LNCAP (cell line): Measurements from ENCODE around the gene MEGF6.

ENCODE experiments used
- TF ChIP-seq, protein P1 (sequence below): fragments of 450-650 bp; IDR thresholded peaks from 2 replicates; pipeline ENCODE4 v1.5.1; 2017; ENCODE audit warnings: mild to moderate bottlenecking

Gene MEGF6

DNA sequence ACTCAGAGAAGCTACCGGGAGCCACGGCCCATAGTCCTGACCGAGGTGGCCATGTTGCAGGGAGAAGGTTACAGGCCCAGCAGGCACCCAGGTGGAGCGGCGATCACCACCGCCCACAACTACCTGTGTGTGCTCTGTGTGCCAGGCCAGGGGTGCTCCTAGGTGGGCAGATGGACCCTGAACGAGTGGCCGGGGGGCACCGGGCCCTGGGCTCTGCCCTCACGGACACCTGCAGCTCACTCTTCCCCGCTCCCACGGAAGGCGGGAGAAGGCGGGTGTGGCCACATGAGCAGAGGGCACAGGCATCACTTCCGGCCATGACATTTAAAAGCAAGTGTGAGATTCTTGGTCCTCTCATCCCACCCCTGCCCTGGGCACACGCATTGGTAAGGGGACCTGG lies 73.9 kb downstream of the MEGF6 start:
- TF ChIP-seq, protein P1, sequence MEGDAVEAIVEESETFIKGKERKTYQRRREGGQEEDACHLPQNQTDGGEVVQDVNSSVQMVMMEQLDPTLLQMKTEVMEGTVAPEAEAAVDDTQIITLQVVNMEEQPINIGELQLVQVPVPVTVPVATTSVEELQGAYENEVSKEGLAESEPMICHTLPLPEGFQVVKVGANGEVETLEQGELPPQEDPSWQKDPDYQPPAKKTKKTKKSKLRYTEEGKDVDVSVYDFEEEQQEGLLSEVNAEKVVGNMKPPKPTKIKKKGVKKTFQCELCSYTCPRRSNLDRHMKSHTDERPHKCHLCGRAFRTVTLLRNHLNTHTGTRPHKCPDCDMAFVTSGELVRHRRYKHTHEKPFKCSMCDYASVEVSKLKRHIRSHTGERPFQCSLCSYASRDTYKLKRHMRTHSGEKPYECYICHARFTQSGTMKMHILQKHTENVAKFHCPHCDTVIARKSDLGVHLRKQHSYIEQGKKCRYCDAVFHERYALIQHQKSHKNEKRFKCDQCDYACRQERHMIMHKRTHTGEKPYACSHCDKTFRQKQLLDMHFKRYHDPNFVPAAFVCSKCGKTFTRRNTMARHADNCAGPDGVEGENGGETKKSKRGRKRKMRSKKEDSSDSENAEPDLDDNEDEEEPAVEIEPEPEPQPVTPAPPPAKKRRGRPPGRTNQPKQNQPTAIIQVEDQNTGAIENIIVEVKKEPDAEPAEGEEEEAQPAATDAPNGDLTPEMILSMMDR: no peak

DNA sequence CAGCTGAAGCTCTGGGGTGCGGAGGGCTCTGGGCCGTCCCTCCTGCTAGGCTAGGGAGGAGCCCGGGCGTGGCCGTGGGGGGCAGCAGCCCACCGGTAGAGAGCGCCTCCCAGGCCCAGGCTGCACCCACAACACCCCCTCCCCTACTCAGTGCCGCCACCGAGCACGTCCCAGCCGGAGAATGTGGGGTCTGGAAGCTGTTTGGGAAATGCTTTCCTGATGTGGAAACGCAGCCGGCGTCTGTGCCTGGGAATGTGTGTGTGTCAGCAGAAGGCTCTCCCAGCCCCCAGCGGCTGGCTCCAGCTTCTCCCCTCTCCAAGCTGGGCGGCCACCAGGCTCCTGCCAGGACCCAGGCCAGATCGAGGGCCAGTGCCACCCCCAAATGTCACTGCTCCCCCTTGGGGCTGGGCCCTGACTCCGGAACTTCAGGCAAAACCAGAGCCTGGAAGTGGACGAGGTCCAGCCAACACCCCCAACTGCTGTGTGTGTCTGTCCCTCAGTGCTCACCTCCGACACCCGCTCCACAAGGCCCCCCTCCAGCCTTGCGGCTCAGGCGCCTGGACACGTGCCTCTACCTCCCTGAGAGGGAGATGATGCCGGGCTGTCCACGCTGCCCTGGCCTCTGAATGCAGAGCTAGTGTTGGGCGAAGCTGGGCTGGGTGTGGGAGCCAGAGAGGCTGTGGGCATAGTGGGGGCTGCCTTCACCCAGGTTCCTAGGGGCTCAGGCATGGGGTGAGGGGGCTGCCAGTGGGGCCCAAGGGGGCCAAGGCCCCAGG lies 74.7 kb downstream of the MEGF6 start:
- TF ChIP-seq, protein P1: no peak

DNA sequence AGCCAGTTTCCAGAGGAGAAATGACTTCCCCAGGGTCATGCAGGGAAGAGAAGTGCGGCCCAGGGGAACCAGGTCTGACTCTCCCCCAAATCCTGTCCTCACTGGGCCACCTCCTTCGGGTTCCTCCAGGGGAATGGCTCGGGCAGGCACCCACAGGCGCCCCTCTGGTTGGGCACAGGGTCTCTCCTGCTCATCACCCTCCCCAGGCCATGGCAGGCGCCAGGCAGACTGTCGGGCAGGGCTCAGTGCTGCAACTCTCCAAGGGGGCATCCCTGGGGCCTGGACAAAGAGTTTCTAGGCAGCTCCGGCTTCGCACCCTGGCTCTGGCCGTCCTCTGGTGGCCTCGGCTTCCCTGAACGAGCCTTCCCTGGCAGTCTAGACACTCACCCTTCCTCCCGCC lies 75.6 kb downstream of the MEGF6 start:
- TF ChIP-seq, protein P1: no peak

DNA sequence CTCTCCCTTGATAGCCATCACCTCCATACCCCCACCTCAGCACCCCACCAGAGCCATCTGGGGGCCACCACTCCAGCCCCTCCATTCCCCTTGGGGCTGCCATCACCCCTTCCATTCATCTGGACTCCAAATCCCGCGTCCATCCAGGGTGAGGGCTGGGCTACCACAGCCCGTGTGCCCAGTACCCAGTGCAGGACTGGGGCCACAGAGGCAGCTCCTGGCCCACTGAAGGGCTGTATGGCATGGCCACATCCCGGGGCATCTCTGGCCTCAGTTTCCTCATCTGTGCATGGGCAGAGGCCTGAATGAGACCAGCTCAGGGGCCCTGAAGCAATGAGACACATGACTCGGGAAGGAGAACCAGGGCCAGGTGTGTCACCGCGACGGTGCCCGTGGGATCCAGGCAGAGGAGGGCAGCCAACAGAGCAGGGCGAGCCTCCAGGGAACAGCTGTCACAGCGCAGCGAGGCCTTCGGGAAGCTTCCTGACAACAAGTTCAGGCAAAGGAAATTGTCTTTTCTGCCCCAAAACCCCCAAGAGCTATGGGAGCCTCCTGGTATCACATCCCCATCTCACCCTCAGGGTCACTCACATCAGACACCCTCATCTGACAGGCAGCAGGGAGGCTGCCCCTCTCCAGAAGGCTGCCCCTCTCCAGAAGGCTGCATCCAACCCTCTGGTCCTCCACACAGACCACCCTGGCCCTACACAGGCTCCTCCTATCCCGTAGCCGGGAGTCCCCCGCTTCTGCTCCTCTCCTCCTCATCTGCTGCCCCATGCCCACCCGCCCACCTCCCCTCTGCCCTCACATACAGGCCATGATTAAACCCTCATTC lies 76.3 kb downstream of the MEGF6 start:
- TF ChIP-seq, protein P1: no peak

DNA sequence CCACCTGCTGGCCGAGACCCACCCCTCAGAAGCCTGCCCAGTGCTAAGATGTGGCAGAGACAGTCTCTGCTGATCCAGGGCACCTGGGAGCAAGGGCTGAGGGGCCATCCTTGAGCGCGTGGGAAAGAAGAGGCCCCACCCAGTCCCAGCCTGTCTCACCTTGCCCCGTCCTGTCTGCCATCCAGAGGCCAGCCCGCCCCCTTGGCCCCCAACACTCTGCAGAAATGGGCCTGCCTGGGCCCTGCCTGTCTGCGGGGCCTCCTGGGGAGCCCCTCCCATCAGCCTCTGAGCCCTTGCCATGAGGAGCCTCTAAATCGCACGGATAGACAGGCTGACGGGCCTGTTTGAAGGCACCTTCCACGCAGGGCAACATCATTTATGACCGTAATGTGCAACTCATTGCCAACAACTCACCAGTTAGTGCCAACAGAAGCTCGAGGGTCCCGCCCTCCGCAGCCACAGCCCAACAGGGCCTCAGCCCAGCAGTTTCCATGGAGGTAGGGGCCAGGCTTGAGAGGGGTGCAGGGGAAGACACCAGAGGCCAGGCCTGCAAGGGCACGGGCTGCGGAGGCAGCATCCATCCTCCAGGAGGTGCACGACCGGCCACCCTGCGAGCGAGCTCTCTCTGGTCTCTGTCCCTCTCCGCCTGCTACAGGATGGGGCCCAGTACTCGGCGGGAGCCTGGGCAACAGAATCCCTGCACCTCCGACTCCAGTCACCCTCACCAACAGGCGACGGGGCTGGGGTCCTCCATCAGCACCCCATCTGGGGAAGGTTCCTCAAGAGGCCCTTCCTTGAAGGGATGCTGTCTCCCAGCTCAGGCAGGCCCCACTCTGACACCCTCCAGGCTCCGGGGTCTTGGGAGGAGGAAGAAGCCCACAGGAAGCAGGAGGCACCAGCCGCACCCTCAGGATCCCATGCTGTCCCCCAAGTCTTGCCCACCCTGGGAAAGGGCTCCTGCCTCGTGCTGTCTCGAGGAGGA lies 78.0 kb downstream of the MEGF6 start:
- TF ChIP-seq, protein P1: no peak

DNA sequence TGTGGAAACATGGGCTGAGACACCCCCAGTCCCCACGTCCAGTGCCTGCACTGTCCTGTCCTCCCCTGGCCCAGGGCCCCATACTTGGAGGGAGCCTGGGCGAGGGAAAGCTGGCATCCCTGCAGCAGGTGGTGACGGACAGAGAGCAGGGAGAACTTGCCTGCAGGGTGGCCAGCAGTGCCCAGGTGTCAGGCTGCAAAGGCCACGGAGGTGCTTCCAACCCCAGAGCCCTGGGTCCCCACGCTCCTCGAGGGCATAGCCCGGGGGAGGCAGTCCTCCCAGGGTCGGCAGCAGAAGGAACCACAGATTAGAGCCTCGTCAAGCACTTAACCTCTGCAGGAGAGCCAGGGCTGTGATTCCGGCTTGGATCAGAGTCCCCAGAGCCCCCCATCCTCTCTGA lies 79.4 kb downstream of the MEGF6 start:
- TF ChIP-seq, protein P1: no peak
